K562 (cell line): ENCODE measurements around the gene ENDOU. TPM values are rescaled to one million over a fixed set of nuclear protein-coding genes. Genes with fewer than 3 reads are reported as not detected.

Experiments used
- HOXB6 ChIP-seq: fragments of 250-450 bp; sonication (Bioruptor Pico); IDR thresholded peaks from 2 replicates; pipeline ENCODE4 v1.5.1; 2022; ENCODE audit warnings: mild to moderate bottlenecking, borderline replicate concordance
- IFI16 ChIP-seq: fragments of 250-450 bp; sonication (Bioruptor Pico); IDR thresholded peaks from 2 replicates; pipeline ENCODE4 v2.1.2; 2022; ENCODE audit warnings: mild to moderate bottlenecking, inconsistent platforms
- MAX ChIP-seq: sonication (generic); formaldehyde crosslinking; IDR thresholded peaks from 2 replicates; pipeline ENCODE4 v1.9.0; 2022; ENCODE audit warnings: mild to moderate bottlenecking, missing genetic modification reagents
- PHF21A ChIP-seq: fragments of 450-650 bp; IDR thresholded peaks from 2 replicates; pipeline ENCODE4 v1.6.1; 2017; ENCODE audit warnings: low read depth, borderline replicate concordance
- POLR2A ChIP-seq: fragments of 450-650 bp; conservative IDR thresholded peaks from 2 replicates; pipeline ENCODE4 v1.6.1; 2016
- ZBTB40 ChIP-seq, 2 experiments: fragments of 450-650 bp in 1 of 2; sonication (generic) in 1 of 2; formaldehyde crosslinking in 1 of 2; IDR thresholded peaks; 2 replicates each; pipeline versions ENCODE4 v1.7.1 to v1.9.0; 2016 to 2022; ENCODE audit warnings: inconsistent platforms in 1 of 2, mild to moderate bottlenecking in 1 of 2, missing genetic modification reagents in 1 of 2
- polyA plus RNA-seq, 8 experiments: library from polyadenylated mRNA; depleted of rRNA in 4 of 8; stranded (reverse) in 5 of 8; unstranded in 3 of 8; fragments of >200 nt; fragmentation: Nextera tagmentation in 2 of 8; fragmentation: Illumina TruSeq in 1 of 8; extraction: Ambion mirVana in 2 of 8; extraction: Trizol in 1 of 8; gene quantifications; 2 replicates each; pipeline versions ENCODE4 v1.2.1 to v1.2.3, GENCODE V29; 2011 to 2014; ENCODE audit warnings: inconsistent platforms in 1 of 8, missing spikeins in 1 of 8
- total RNA-seq, 7 experiments: library from RNA; depleted of rRNA in 6 of 7; stranded (reverse); fragments of >200 nt in 6 of 7; fragmentation: Illumina TruSeq in 2 of 7; extraction: Trizol in 2 of 7; gene quantifications; 2 replicates each; pipeline versions ENCODE4 v1.2.1 to v1.2.3, GENCODE V29; 2011 to 2021; ENCODE audit warnings: low replicate concordance in 1 of 7

Gene ENDOU
- total and polyA plus RNA-seq, 9 of the 15 experiments (the other 6 are each of a cell fraction or from before 2014, with no cell fraction given), result 0.03 TPM; not detected in 8

- no peak for TF ChIP-seq MAX (CRISPR knock-in tag)
- no peak for TF ChIP-seq PHF21A
- no peak for TF ChIP-seq HOXB6 (CRISPR knock-in tag)
- no peak for TF ChIP-seq IFI16
- TF ChIP-seq POLR2A, result peak; percentile 34; the same call in 1 of the 2 replicates
- TF ChIP-seq ZBTB40 (IDR thresholded peaks at IDR 0.05), result peak; percentile 54
- no peak for TF ChIP-seq ZBTB40 (CRISPR knock-in tag; IDR thresholded peaks at IDR 0.05)
Measured at GRCh38 chr12:47772738-47773061, 47.4 kb upstream of the ENDOU start (continued).
